Cerebellar cortex (tissue), 1 donor: ENCODE results near the gene HYI.
"Not testable (repeated sequence)": the region's sequence is repeated elsewhere in the genome, so short reads cannot be mapped to it uniquely, and the experiment has no call there.

Source experiments
- DNase-seq: peaks from one replicate; pipeline ENCODE4 v3.0.0-alpha.2; 2015; ENCODE audit warnings: low spot score

HYI gene

GRCh38 chr1:43453442-43454269 is at the start of gene HYI:
Gene HYI (minus strand): TSS chr1:43453931. CDS start chr1:43453793, 138 bp downstream.
- DNase-seq: peak; percentile 83

- not testable (repeated sequence) for DNase-seq
Measured at GRCh38 chr1:43501806-43502205, 48.1 kb upstream of the HYI start.

GRCh38 chr1:43499898-43500297 is 46.2 kb upstream of the HYI start:
- no peak for DNase-seq

GRCh38 chr1:43495204-43495603 is 41.5 kb upstream of the HYI start:
- DNase-seq: no peak

GRCh38 chr1:43493661-43494450 is 40.1 kb upstream of the HYI start:
- no peak for DNase-seq

GRCh38 chr1:43492826-43493225 is 39.1 kb upstream of the HYI start:
- DNase-seq: no peak

- DNase-seq: no peak
Measured at GRCh38 chr1:43491061-43491460, 37.3 kb upstream of the HYI start.

GRCh38 chr1:43488165-43488564 is 34.4 kb upstream of the HYI start:
- DNase-seq: no peak

GRCh38 chr1:43484367-43484766 is 30.6 kb upstream of the HYI start:
- DNase-seq: no peak

- DNase-seq: no peak
Measured at GRCh38 chr1:43482215-43482614, 28.5 kb upstream of the HYI start.

- DNase-seq: no peak
Measured at GRCh38 chr1:43481491-43481890, 27.8 kb upstream of the HYI start.

- DNase-seq: no peak
Measured at GRCh38 chr1:43479414-43479813, 25.7 kb upstream of the HYI start.

GRCh38 chr1:43477716-43478115 is 24.0 kb upstream of the HYI start:
- no peak for DNase-seq

- not testable (repeated sequence) for DNase-seq
Measured at GRCh38 chr1:43475611-43476401, 22.1 kb upstream of the HYI start.

- DNase-seq: no peak
Measured at GRCh38 chr1:43473463-43473862, 19.7 kb upstream of the HYI start.

- DNase-seq: not testable (repeated sequence)
Measured at GRCh38 chr1:43472463-43473151, 18.9 kb upstream of the HYI start.

GRCh38 chr1:43472087-43472462 is 18.3 kb upstream of the HYI start:
- no peak for DNase-seq

GRCh38 chr1:43469932-43470331 is 16.2 kb upstream of the HYI start:
- no peak for DNase-seq

GRCh38 chr1:43468414-43468813 is 14.7 kb upstream of the HYI start:
- no peak for DNase-seq

GRCh38 chr1:43466403-43466802 is 12.7 kb upstream of the HYI start:
- no peak for DNase-seq

GRCh38 chr1:43465505-43466067 is 11.9 kb upstream of the HYI start:
- peak; percentile 41 for DNase-seq
